HG03558 (cell line): ENCODE results near the gene SAMD1.

Source experiments
- ATAC-seq: cut with Tn5 transposase; IDR thresholded peaks from one replicate; pipeline ENCODE4 v1.9.1; 2021; ENCODE audit warnings: moderate number of reproducible peaks; ENCODE audit not compliant: unreplicated experiment; ENCODE audit errors: extremely low read depth

The SAMD1 gene

DNA sequence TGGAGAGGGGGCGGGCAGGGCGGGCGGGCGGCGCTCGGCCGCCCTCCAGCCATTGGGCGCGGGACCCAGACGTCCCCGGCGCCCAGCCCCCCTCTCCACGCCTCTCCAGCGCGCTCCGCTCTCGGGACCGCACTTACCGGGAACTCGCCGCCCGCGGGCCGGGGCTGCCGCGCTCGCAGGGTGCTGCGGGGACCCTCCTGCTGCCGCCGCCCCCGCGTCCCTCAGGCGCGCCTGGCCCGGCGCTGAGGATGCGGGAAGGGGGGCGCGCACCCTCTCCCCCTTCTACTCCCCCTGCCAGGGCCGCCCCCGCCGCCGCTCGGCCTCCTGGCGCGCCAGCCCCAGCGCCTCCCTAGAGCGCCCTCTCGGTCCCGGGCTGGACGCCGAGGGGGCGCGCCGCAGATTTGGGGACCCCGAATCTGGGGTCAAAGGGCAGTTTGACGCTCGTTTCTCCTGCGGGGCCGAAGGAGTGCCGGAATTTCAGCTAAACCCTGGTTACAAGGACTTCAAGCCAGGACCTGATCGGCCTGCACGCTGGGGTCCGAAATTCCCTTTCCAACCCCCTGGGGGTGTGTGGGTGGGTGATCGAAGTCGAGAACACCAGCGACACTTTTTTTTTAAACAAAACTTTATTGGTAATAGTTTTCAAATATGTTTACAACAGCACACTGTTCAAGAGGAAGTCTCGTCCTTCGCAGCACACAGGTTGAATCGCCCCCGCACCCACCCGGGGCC lies 696 bp upstream of the SAMD1 start:
- ATAC-seq: no peak

DNA sequence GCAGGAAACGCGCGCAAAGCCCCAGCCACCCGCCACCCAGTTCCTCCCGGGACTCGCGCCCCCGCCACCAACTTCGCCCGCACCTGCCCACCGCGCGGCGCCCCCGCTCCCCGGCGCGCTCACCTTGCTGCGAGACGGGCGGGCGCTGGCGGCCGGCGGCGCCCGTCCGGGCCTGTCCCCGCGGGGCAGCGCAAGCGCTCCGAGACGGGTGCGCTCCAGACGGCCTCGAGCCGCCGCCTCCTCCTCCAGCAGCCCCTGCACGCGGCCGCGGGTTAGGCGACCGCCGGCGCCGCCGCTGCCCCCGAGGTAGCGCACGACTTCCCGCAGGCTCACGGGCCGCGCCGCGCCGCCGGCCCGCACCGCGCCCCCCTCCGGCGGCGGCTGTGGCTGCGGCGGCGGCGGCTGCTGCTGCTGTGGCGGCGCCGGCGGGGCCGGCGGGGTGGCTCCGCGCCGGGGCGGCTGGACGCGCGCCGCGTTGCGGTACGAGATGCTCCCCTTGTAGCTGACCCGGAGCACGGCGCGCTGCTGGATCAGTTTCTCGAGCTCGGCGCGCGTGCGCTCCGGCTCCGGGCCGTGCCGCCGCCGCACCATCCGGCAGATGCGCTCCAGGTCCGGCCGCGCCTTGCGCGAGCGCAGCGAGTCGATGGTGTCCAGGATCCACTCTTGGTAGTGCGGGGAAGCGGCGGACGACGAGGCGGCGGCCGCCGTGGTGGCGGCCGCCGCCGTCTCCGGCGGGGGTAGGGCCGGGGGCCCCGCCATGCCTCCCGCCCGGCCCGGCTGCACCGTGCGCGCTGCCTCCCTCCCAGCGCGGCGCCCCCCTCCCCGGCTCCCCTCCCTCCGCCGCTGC lies 666 bp downstream of the SAMD1 start:
- ATAC-seq: no peak

DNA sequence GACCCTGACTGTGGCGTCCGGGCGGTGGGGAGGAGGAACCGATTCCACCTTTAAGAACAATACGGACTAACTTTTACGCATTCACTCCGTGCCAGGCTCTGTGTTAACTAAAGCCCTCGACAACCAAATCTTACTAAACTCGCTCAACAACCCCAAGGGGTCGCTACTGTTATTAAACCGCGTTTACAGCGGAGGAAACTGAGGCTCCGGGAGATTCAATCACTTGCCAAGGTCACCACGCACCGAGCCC lies 1.2 kb downstream of the SAMD1 start:
- ATAC-seq: no peak

DNA sequence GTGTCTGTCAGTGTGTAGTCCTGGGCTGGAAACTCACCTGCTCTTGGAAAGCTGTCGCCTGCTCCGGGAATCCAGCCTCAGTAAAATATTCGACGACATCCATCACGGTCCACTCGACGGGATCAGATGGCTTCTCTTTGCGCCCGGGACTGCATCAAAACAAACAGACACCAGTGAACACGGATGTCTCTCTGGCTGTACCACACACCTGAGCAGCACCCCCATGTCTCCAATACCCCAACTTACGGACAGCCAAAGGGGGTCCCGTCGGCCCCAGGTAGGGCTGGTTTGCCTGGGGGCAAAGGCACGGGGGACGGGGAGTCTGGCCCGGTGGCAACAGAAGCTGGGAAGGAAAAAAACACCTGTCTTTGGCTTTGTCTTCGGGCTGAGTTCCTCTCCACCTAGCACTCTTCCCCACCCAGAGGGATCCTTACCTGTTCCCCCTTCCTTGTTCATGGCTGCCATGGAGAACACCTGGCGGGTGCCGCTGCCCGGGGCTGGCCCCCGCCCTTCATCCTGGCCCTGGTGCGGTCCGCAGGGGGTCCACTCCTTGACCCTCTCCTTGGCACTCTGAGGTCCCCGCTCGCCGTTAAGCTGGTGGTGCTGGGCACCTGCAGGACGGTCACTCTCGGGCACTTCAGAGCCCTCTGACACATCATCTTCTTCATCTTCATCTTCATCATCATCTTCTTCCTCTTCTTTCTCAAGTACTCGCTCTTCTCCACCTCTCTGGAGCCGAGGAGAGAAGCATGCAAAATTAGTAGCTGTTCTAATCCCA lies 1.7 kb downstream of the SAMD1 start:
- no peak for ATAC-seq

DNA sequence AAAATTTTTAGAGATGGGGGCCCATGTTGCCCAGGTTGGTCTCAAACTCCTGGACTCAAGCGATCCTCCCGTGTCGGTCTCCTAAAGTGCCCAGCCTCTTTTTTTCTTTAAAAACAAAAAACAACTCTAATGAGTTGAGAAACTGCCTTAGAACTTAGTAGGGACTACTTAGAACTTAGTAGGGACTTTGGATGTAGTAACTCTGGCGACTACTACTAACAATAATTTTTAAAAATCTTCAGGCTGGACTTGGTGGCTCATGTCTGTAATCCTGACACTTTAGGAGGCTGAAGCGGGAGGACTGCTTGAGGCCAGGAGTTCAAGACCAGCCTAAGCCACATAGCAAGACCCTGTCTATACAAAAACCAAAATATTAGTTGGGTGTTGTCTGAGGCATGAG lies 4.5 kb downstream of the SAMD1 start:
- ATAC-seq: no peak

DNA sequence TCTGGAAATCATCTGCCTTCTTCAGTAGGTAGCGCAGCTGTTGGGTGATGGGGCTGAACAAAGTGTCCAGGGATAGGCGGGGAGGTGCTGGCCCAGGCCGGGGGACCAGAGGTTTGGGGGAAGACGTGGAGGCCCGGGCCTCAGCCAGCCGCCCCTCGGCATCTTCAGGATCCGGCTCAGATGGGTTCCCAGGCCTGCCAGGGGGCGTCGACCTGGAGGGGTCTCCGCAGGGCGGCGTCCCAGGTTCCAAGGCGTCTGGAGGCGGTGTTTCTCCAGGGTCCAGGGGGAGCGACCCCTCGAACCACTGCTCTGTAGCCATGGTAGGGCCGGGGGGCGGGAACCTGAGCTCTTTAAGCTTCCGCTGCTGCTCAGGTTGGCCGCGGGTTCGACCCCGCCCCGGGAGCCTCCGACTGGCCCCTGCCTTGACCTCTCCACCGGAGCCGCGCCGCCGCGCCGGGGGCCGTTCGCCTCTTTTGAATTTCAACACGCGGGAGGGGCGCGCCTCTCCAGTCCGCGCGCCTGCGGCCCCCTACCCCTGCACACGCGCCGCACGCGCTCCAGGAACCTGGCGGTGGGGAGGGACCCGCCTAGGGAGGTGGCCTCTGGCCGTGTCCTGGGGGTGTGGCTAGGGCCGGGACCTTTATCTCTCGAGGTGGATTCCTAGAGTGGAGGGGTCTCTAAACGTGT lies 5.1 kb downstream of the SAMD1 start, which contains the start of gene C19orf67:
TSS of gene C19orf67 (minus strand) at position 475 of the 687 bp plus-strand sequence. CDS start at position 319, 156 bp downstream.
- ATAC-seq: no peak

DNA sequence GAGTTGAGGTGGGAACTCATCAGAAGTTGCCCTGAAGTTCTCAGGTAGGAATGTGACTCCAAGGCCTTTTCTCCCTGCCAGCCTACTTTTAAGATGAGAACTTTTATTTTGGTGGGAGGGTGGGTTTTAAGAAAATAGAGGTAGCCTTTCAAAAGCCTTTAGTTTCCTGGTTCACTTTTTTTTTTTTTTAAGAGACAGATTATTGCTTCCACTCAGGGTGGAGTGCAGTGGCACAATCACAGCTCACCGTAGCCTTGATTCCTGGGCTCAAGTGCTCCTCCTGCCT lies 7.9 kb downstream of the SAMD1 start:
- no peak for ATAC-seq

DNA sequence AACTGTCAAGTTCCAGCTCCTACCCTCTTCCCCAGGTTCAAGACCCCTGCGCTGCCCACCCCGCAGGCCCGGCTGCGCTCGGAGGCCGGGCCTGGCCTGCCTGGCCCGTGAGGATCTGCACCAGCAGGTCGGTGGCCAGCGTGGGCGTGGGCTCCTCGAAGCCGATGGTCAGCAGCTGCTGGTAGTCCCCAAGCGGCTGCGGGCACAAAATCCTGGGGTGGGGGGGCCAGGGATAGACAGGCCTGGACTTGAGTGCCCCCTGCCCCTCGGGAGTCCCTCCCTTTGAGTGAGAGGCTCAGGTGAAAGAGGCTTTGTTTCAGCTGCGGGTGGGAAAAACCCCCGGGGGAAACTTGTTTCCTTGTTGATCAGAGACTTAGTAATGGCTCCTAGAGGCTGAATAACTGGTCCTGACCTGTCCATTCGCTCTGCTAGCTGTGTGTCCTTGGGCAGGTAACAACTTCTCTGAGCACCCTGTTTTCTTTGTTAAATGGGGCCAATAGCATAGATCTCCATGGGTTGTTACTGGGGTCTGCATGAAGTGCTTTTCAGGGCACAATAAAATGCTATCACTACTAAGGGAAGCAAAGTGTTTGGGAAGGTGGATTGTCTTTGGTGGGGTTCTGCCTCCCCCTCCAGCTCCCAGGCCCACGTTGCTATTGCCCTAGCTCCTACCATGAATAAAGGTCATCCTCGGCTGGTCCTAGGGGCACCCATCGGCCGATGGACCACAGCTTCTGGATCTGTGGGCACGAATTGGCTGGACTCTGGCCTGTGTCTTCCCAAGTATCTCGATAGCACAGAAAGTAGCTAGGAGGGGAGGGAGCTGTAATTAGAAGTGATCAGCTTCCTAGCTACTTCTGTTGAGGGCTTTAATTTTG lies 8.5 kb downstream of the SAMD1 start:
- no peak for ATAC-seq

DNA sequence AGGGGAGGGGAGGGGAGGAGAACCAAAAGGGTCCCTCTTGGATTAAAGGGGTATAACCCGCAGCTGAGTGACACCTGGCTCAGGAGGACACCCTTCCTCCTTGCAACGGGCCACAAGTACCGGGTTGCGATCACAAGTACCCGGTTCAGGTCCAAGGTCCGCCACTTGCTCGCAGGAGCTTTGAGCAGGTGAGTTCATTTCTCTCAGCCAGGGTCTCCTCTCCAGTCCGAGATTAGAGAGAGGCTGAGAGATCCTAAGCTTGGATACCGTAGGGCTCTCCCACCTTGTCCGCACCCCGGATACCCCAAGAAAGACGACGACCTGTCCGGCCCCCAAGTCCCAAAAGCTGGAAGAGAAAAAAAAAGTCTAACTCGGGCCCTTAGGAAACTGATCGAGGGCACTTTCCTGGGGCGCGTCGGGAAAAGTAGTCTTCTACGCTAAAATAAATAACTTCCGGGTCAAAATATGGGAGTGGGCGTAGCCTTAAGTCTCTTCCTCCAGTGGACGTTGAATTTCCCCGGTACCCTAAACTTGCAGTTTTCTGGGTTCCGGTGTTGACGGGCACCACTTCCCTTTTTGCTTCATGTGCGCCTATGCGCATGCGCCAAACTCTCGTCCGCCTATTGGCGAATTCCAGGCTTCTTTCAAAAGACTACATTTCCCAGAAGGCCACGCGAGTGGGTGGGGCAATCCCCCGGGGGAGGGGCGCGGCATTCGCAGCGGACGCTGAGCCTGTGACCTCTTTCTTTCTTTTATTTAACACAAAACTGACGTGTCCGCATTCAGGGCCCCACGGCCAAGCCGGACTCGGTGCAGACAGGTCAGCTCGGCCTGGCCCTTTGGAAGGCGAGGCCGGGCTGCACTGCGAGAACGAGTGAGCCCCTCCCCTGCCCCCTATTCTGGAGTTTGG lies 9.4 kb downstream of the SAMD1 start:
- peak; percentile 48 for ATAC-seq

DNA sequence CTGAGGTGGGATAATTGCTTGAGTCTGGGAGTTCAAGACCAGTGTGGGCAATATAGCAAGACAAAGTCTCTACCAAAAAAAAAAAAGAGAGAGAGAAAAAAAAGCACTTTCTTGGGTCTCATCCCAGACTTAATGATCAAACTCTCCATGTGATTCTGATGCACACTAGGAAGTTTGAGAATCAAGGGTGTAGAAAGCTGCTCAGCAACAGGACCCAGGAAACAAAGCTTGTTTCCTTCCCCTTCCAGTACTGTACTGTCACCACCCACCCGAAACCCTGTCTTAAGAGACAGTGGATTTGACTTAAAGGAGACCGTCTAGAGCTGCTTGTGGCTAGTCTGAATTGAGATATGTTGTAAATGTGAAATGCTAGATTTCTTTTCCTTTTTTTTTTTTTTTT lies 12.1 kb downstream of the SAMD1 start:
- ATAC-seq: no peak

DNA sequence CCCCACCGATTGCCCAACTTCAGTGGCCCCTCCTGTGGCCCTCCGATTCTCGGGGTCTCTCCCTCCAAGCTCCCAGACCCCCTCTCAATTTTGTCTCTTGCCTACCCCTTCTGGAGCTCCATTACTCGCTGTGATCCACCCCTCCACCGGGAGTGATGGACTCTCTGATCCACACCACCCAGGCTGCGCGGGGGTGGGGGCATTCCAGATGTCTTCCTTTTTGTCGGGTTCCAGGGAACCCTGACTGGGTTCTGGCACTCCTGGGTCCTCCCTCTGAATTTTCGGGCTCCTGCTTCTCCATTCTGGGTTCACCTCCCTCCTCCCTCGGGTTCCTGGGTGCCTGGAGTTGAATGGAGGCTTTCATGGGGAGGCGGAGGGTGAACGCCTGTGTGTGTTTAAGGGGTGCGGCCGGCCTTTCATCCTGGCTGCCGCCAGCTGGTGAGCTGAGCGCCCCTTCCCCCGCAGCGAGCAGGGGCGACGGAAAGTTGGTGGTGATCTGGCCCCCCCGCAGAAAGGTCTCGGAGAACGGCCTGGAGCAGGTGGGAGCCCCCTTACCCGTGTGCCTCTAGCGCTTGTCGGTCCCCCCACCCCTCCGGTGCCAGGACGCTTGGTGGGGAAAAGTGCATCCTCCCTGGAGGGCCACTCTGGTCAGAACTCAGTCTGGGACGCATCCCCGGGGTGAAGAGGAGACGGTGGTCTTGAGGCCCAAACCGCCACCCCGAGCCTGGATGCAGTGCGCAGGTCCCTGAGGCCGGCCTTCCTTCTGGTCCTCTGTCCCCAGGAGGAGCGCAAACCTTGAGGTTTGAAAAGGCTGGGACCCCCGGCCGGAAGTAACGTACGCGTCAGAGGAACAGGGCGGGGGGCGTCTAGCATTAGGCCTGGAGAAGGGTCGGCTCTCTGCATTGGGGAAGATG lies 16.4 kb downstream of the SAMD1 start:
- no peak for ATAC-seq

DNA sequence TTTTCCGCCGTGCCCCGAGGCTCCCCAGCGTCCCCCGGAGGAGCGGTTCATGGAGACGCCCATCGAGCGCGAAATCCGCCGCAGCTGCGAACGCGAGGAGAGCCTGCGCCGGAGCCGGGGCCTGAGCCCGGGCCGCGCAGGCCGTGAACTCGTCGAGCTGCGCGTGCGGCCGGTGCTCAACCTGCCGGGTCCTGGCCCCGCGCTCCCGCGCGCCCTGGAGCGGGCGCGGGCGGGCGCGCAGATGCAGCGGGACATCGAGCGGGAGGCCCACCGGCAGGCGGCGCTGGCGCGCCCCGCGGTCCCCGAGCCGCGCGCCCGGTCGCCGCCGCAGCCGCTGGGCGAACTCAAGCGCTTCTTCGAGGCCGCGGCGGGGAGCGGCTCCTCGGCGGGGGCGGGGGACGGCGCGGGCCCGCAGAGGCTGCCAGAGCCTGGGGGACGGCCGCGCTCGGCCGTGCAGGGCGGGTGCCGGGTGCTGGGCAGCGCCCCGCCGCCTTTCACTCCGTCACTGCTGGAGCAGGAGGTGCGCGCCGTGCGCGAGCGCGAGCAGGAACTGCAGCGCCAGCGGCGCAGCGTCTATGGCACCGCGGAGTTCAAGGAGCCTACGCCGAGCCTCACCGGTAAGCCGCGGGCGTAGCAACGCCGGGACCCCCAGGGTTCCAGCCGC lies 17.2 kb downstream of the SAMD1 start:
- peak; percentile 42 for ATAC-seq

DNA sequence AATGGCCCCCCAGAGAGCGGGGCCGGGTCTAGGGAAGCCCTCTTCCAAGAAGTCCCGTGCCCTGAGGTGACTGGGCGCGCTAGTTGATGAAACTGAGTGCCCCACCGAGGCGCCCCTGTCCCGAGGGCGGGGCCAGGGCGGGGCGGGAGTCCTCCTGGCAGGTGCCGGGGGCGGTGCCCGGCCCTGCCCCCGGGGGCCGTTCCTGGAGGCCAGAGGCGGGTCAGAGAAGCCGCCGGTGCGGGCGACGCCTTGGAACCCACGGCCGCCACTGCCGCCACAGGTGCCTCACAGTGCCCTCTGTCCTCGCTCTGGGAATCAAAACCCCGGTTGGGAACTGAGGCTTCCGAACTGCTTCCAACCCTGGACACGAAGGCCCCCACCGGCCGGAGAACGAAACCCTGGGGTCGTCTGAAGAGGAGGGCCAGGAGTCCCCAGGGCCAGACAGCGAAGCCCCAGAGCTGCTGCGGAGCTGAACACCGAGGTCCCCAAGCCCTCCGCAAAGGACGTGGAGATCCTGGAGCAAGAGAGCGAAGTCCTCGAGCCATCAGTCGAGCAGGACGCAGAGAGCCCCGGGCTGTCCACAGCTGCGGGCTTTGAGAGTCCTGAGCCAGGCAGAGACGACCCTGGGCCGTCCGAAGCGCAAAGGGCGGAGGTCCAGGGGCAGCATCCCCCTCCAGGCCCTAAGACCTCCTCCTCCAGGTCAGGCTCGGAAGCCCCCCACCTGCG lies 17.9 kb downstream of the SAMD1 start, which contains the start of gene MISP3:
TSS of gene MISP3 (plus strand) at position 252 of the 726 bp plus-strand sequence. CDS start 524 bp downstream, outside the sequence.
- no peak for ATAC-seq

DNA sequence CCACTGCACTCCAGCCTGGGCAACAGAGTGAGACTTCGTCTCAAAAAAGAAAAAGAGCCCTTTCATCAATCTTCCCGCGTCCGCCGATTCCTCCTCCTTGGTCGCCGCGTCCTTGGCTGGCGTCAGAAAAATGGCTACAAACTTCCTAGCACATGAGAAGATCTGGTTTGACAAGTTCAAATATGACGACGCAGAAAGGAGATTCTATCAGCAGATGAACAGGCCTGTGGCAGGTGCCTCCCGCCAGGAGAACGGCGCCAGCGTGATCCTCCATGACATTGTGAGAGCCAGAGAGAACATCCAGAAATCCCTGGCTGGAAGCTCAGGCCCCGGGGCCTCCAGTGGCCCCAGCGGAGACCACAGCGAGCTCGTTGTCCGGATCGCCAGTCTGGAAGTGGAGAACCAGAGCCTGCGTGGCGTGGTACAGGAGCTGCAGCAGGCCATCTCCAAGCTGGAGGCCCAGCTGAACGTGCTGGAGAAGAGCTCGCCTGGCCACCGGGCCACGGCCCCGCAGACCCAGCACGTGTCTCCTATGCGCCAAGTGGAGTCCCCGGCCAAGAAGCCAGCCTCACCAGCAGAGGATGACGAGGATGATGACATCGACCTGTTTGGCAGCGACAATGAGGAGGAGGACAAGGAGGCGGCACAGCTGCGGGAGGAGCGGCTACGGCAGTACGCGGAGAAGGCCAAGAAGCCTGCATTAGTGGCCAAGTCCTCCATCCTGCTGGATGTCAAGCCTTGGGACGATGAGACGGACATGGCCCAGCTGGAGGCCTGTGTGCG lies 20.1 kb downstream of the SAMD1 start:
- ATAC-seq: no peak

DNA sequence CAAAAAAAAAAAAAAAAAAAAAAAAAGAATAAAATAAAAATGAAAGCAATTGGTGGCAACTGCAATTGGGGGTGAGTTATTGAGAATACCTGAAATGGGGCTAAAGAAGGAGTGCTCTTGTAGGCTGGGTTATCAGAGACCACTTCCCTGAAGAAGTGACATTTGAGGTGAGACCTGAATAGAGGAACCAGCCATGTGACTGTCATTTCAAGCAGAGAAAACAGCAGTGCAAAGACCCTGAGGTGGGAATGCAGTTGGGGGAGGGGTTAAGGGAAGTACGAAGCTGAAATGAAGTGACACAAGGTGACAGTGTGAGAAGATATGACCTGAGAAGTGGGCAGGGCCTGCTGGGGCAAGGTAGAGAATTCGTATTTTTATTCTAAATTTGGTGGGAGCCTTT lies 24.4 kb downstream of the SAMD1 start:
- no peak for ATAC-seq

DNA sequence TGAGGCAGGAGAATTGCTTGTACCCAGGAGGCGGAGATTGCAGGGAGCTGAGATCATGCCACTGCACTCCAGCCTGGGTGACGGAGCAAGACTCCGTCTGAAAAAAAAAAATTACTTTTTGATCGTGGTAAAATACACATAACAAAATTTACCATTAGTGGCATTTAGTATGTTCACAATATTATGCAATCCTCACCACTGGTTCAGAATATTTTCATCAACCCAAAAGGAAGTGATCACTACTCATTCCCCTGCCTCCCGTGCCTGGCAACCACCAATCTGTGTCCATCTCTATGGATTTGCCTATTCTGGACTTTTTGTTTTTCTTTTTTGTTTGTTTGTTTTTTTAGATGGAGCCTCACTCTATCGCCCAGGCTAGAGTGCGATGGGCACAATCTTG lies 27.4 kb downstream of the SAMD1 start:
- no peak for ATAC-seq
